Panc1 (cell line): ENCODE results near the gene KCNQ1. TPM values are rescaled to one million over a fixed set of nuclear protein-coding genes. Genes with fewer than 3 reads are reported as not detected.

Experiments used
- ATAC-seq: fragments of 200-7000 bp; cut with Tn5 transposase; 2 replicates; pipeline ENCODE4 v1.9.1; 2020; ENCODE audit warnings: mild to moderate bottlenecking, moderate library complexity
- BruUV-seq: library from RNA; stranded (reverse); fragments of 400-500 nt; replicated peaks from 2 replicates; lab custom pipeline; 2021; lab: Mats Ljungman, UMichigan
- CTCF ChIA-PET: fragments of 300-600 bp; sonication (Branson Sonifier 250); formaldehyde crosslinking; loops from one replicate; lab custom pipeline; 2022; ENCODE audit warnings: antibody characterized with exemption; lab: Charles Lee
- POLR2A ChIA-PET: fragments of 300-600 bp; sonication (Branson Sonifier 250); formaldehyde crosslinking; loops from one replicate; lab custom pipeline; 2022; ENCODE audit warnings: antibody characterized with exemption; lab: Charles Lee
- DNase-seq: peaks from one replicate; pipeline ENCODE4 v3.0.0-alpha.2; 2010; ENCODE audit warnings: low read depth, low spot score
- H3K27ac ChIP-seq: 2 replicates; pipeline ENCODE4 v1.5.1; 2011; ENCODE audit warnings: mild to moderate bottlenecking, low read length, inconsistent platforms
- H3K27me3 ChIP-seq: fragments of 200-500 bp; sonication (Bioruptor generic); 2 replicates; pipeline ENCODE4 v1.6.0; 2014; ENCODE audit warnings: low read length, inconsistent platforms; ENCODE audit not compliant: control insufficient read depth, insufficient read depth
- H3K36me3 ChIP-seq: fragments of 200-500 bp; sonication (Bioruptor generic); 2 replicates; pipeline ENCODE4 v1.5.1; 2014; ENCODE audit warnings: inconsistent platforms, mild to moderate bottlenecking, low read length, moderate library complexity; ENCODE audit not compliant: control insufficient read depth, insufficient read depth
- H3K4me1 ChIP-seq: 2 replicates; pipeline ENCODE4 v1.5.1; 2011; ENCODE audit warnings: inconsistent platforms, mild to moderate bottlenecking, low read length, moderate library complexity; ENCODE audit not compliant: control insufficient read depth, insufficient read depth
- H3K4me3 ChIP-seq, 2 experiments: 2 replicates each; pipeline ENCODE4 v1.5.1; 2011 to 2012; ENCODE audit warnings: low read depth in 2 of 2, low read length in 2 of 2, mild to moderate bottlenecking in 2 of 2, inconsistent platforms in 1 of 2, moderate library complexity in 1 of 2
- H3K9me3 ChIP-seq: fragments of 200-500 bp; sonication (Bioruptor generic); 2 replicates; pipeline ENCODE4 v1.5.1; 2014; ENCODE audit warnings: low read depth, mild to moderate bottlenecking, inconsistent platforms, low read length, moderate library complexity; ENCODE audit not compliant: control insufficient read depth, insufficient read depth
- CTCF ChIP-seq: fragments of 450-650 bp; IDR thresholded peaks from 2 replicates; pipeline ENCODE4 v1.5.1; 2017; ENCODE audit warnings: mild to moderate bottlenecking
- POLR2AphosphoS5 ChIP-seq: IDR thresholded peaks from 2 replicates; pipeline ENCODE4 v1.6.1; 2012; ENCODE audit warnings: mild to moderate bottlenecking, low read depth, low read length, moderate library complexity
- REST ChIP-seq, 2 experiments: IDR thresholded peaks; 2 replicates each; pipeline ENCODE4 v1.6.1; 2011 to 2012; ENCODE audit warnings: low read depth in 2 of 2, control low read depth in 1 of 2, low read length in 1 of 2, mild to moderate bottlenecking in 1 of 2, moderate library complexity in 1 of 2; ENCODE audit not compliant: insufficient read depth in 1 of 2
- SIN3A ChIP-seq: IDR thresholded peaks from 2 replicates; pipeline ENCODE4 v1.6.1; 2012; ENCODE audit warnings: low read depth, mild to moderate bottlenecking, low read length, moderate library complexity, borderline replicate concordance; ENCODE audit not compliant: insufficient read depth
- TCF7L2 ChIP-seq: IDR thresholded peaks from 2 replicates; pipeline ENCODE4 v1.6.1; 2011; ENCODE audit warnings: mild to moderate bottlenecking, low read depth, low read length, inconsistent platforms
- in situ Hi-C: cut with HindIII; loops from 2 replicates; pipeline ENCODE4 v1.10.0; 2016; ENCODE audit warnings: low sequenced_read_pairs, low pct_unique_long_range_greater_than_20kb
- intact Hi-C: fragments of 100-400 bp; cut with micrococcal nuclease; formaldehyde crosslinking; loops from one replicate; pipeline ENCODE4 v1.10.0; 2022; ENCODE audit not compliant: unreplicated experiment
- total RNA-seq: library from RNA; stranded (reverse); gene quantifications from one replicate; pipeline ENCODE4 v1.2.1, GENCODE V29; 2021; ENCODE audit not compliant: unreplicated experiment

The KCNQ1 gene
- total RNA-seq, 1 experiment from 2014 or later, result 1.0 TPM

GRCh38 chr11:2466069-2466801, 21.4 kb downstream of the KCNQ1 start:
- Histone ChIP-seq H3K4me3 (no peak overlapping the region), H3K4me1 (no peaks in the 10 kb centered on the region), H3K9me3 (no peaks in the 10 kb centered on the region), H3K27me3 (peaks cover 2% of the 10 kb centered on the region; the same call in 1 of the 2 replicates), H3K36me3 (no peaks in the 10 kb centered on the region), H3K27ac (no peak overlapping the region)
- no peak for ATAC-seq
- in situ Hi-C loops, result no loop called here
- DNase-seq, result no peak
- ChIA-PET POLR2A (no interaction called here), CTCF (no interaction called here)
- no TSS peak for BruUV-seq
- intact Hi-C loops, result no loop called here
- TF ChIP-seq SIN3A, result no peak
- no peak for TF ChIP-seq REST (IDR thresholded peaks at IDR 0.05; ENCODE audit: insufficient read depth in 1 of 2, low read depth in 2 of 2, low read length in 1 of 2)
- no peak for TF ChIP-seq TCF7L2
- TF ChIP-seq POLR2AphosphoS5, result no peak
- no peak for TF ChIP-seq CTCF

- H3K9me3 ChIP-seq, result no peaks in the 10 kb centered on the region
- no peaks in the 10 kb centered on the region for H3K36me3 ChIP-seq
- no peak for TF ChIP-seq CTCF
- TF ChIP-seq TCF7L2, result no peak
- TF ChIP-seq SIN3A, result no peak
- no peak for TF ChIP-seq REST (IDR thresholded peaks at IDR 0.05; ENCODE audit: insufficient read depth in 1 of 2, low read depth in 2 of 2, low read length in 1 of 2)
- no peak for TF ChIP-seq POLR2AphosphoS5
- ChIA-PET CTCF (no interaction called here), POLR2A (no interaction called here)
- no TSS peak for BruUV-seq
- no peaks in the 10 kb centered on the region for H3K4me1 ChIP-seq
- no peak overlapping the region for H3K4me3 ChIP-seq
- ATAC-seq (no peak), DNase-seq (no peak)
- in situ Hi-C loops, result no loop called here
- H3K27me3 ChIP-seq, result peaks cover 2% of the 10 kb centered on the region; the same call in 1 of the 2 replicates
- intact Hi-C loops, result no loop called here
- no peak overlapping the region for H3K27ac ChIP-seq
Measured at GRCh38 chr11:2466869-2467694, 22.3 kb downstream of the KCNQ1 start.
